Esophagus (tissue), 2 donors: ENCODE measurements around the gene SLC26A4. TPM values are rescaled to one million over a fixed set of nuclear protein-coding genes. Genes with fewer than 3 reads are reported as not detected.

Experiments
- H3K27ac ChIP-seq, 2 donors: one replicate each; pipeline ENCODE4 v1.5.1; 2013; ENCODE audit warnings: low read depth in 2 of 2, mild to moderate bottlenecking in 2 of 2, inconsistent platforms in 1 of 2, low read length in 1 of 2, moderate library complexity in 1 of 2
- H3K27me3 ChIP-seq, 2 donors: one replicate each; pipeline ENCODE4 v1.6.1; 2013; ENCODE audit warnings: low read length in 2 of 2, control low read depth in 1 of 2, mild to moderate bottlenecking in 1 of 2; ENCODE audit not compliant: insufficient read depth in 2 of 2, control insufficient read depth in 1 of 2
- H3K36me3 ChIP-seq, 2 donors: one replicate each; pipeline ENCODE4 v1.6.1; 2013; ENCODE audit warnings: low read length in 1 of 2; ENCODE audit not compliant: control insufficient read depth in 2 of 2, insufficient read depth in 2 of 2
- H3K4me1 ChIP-seq, 2 donors: one replicate each; pipeline ENCODE4 v1.6.1; 2013; ENCODE audit warnings: low read length in 1 of 2; ENCODE audit not compliant: control insufficient read depth in 2 of 2, insufficient read depth in 2 of 2
- H3K4me3 ChIP-seq, 2 donors: one replicate each; pipeline ENCODE4 v1.5.1; 2013; ENCODE audit warnings: low read length in 2 of 2, mild to moderate bottlenecking in 2 of 2, low read depth in 1 of 2, moderate library complexity in 1 of 2
- H3K9me3 ChIP-seq, 2 donors: one replicate each; pipeline ENCODE4 v1.6.1; 2013; ENCODE audit warnings: mild to moderate bottlenecking in 2 of 2, low read depth in 1 of 2, low read length in 1 of 2, moderate library complexity in 1 of 2; ENCODE audit not compliant: control insufficient read depth in 2 of 2, insufficient read depth in 1 of 2
- WGBS, 2 donors: extraction: QIAGEN DNeasy Blood & Tissue Kit; methylation state at CpG; one replicate each; pipeline ENCODE4 v1.1.7; 2013; 5-methylcytosine and 5-hydroxymethylcytosine counted together
- polyA plus RNA-seq, 2 donors: library from polyadenylated mRNA; stranded (reverse); fragments of 200-250 nt; gene quantifications; one replicate each; pipeline ENCODE4 v1.2.3, GENCODE V29; 2013
- donor health status: healthy with polysubstance abuse.
- donor health status: Bipolar disorder and iron deficiency.

SLC26A4 gene
- polyA plus RNA-seq, 2 donors: 0.02 to 0.06 TPM

DNA sequence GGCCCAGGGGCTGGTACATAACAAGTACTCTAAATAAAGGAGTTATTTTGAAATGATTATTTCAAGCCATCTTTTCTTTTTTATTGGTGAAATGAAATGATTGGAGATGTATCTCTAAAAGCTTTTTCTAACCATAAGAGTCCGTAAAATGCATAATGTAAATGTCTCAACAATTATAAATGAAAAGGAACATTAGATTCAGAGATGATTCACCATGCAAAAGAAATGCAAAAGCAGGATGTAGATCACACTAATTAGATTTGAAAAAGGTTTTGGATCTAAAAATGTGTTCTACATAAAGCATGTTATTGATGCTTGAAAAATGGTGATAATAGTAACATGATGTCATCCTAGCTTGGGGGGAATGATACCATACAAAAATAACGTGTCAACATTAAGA lies 15.6 kb downstream of the SLC26A4 start:
- no peaks in the 10 kb centered on the region for H3K4me1 ChIP-seq
- 67 to 70% methylated on average over 2 of the region's 2 CpGs for WGBS, 2 donors
- no peaks in the 10 kb centered on the region for H3K9me3 ChIP-seq
- no peak overlapping the region for H3K27ac ChIP-seq
- H3K4me3 ChIP-seq: no peak overlapping the region
- no peaks in the 10 kb centered on the region for H3K36me3 ChIP-seq
- no peaks in the 10 kb centered on the region for H3K27me3 ChIP-seq

DNA sequence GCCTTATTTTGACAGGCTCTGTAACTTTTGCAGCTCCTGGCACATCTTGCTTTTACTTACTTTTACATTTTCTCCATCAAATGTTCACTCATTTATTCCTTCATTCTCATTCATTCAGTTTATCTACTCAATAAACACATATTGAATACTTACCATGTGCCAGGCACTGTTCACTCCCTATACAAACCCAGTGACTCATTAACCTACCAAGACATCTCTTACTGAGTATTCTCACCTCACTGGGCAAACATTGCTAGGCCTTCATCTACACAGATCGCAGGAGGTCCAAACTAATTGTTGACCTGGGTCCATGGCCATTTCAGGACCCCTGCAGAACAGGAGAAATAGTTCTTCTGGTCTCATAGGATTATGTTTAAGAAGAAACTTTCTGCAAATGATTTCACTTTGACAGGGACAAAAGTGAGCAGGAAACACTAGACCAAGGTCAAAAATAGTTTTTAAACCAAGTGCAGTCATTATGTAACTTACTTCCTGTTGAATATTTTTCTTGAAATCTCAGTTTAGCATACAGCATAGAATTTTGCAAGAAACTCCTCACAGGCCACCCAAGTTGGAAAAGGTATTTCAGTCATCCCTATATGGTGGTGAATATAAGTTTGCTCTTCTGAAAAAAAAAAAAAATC lies 17.6 kb downstream of the SLC26A4 start:
- no peaks in the 10 kb centered on the region for H3K27me3 ChIP-seq
- no peaks in the 10 kb centered on the region for H3K36me3 ChIP-seq
- H3K9me3 ChIP-seq: no peaks in the 10 kb centered on the region
- no peaks in the 10 kb centered on the region for H3K4me1 ChIP-seq
- H3K4me3 ChIP-seq: no peak overlapping the region
- 88 to 89% methylated on average over 1 of the region's 1 CpG for WGBS, 2 donors
- H3K27ac ChIP-seq: no peak overlapping the region

DNA sequence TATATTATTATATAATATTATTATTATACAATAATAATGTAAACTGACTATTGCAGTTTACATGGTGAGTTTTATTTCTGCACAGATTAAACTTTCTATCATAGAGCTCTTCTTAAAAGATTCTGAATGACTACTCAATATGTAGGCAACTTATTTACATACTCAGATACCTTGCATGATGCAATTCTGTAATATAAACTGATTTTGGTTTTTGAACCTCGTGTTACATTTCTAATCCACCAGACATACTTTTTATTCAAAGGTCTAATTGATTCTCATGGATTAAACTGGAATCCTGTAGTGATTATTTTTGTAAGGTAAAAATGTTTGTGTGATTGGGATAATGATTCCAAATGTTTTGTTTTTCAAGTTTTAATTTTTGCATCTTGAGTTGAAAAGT lies 19.9 kb downstream of the SLC26A4 start:
- Histone ChIP-seq H3K27me3 (no peaks in the 10 kb centered on the region), H3K4me3 (no peak overlapping the region), H3K4me1 (no peaks in the 10 kb centered on the region), H3K36me3 (no peaks in the 10 kb centered on the region), H3K9me3 (no peaks in the 10 kb centered on the region), H3K27ac (no peak overlapping the region)
- 57 to 73% methylated on average over 1 of the region's 1 CpG for WGBS, 2 donors

DNA sequence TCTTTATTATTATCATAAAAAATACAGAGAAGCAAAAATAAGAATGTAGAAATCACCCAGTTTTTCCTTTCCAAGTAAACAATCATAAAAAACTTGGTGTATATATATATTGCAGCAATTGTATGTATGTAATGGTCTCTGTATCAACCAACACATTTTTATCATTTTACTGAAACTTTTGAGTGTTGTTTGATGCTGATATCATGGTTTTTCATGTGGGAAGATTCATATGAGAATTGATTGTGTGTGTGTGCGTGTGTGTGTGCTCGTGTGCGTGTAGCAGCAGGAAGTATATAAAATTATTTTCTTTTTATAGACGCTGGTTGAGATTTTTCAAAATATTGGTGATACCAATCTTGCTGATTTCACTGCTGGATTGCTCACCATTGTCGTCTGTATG lies 22.3 kb downstream of the SLC26A4 start:
- 90 to 91% methylated on average over 5 of the region's 5 CpGs for WGBS, 2 donors

DNA sequence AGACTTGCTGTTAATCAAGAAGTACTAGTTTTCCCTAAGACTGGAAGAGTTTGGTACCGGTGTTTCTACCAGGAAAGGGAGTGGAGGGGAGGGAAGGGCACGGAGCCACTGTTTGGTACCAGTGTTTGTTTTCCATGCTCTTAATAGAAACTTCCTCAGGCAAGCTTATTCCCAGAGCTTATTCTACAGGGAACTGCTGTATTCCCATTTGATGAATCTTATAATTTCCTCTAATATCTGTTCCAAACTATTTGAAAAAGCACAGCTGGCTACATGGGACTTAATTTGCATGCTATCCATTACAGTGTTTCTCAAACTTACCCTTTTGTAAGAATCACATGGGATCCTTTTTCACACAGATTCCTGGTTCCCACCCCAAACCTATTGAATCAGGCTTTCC lies 23.7 kb downstream of the SLC26A4 start:
- Histone ChIP-seq H3K4me1 (no peaks in the 10 kb centered on the region), H3K4me3 (no peak overlapping the region), H3K9me3 (no peaks in the 10 kb centered on the region), H3K36me3 (no peaks in the 10 kb centered on the region), H3K27ac (no peak overlapping the region), H3K27me3 (no peaks in the 10 kb centered on the region)
- 55 to 62% methylated on average over 2 of the region's 2 CpGs for WGBS, 2 donors

More for the DNA sequence above, 22.3 kb downstream of the SLC26A4 start:
- H3K4me3 ChIP-seq: no peak overlapping the region
- H3K4me1 ChIP-seq: no peaks in the 10 kb centered on the region
- no peaks in the 10 kb centered on the region for H3K9me3 ChIP-seq
- no peak overlapping the region for H3K27ac ChIP-seq
- no peaks in the 10 kb centered on the region for H3K27me3 ChIP-seq
- H3K36me3 ChIP-seq: no peaks in the 10 kb centered on the region

DNA sequence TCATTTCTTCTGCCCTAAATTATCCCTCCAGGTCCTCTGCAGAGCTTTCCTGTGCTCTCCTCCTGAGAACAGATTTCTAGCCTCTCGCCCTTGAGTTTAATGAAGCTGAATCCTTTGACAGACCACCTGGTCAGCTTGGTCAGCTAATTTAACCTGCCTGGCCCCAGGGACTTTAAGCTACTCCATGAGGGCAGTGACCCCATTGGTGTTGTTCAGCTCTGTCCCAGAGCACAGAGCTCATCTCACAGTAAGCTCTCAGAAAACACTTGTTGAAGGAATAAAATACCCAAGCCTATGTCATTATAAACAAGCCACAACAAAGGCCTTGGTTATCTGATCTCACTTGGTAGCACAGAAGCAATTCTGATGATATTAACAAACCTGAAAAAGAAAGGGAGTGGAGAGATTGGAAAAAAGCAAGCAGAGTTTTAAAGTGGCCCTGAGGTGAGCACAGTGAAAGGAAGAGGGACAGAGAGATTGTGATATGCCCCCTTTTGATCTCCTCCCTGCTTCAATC lies 24.4 kb downstream of the SLC26A4 start:
- H3K9me3 ChIP-seq: no peaks in the 10 kb centered on the region
- H3K27ac ChIP-seq: no peak overlapping the region
- H3K27me3 ChIP-seq: no peaks in the 10 kb centered on the region
- no peaks in the 10 kb centered on the region for H3K4me1 ChIP-seq
- no peaks in the 10 kb centered on the region for H3K36me3 ChIP-seq
- 99 to 100% methylated on average over 1 of the region's 1 CpG for WGBS, 2 donors
- no peak overlapping the region for H3K4me3 ChIP-seq

DNA sequence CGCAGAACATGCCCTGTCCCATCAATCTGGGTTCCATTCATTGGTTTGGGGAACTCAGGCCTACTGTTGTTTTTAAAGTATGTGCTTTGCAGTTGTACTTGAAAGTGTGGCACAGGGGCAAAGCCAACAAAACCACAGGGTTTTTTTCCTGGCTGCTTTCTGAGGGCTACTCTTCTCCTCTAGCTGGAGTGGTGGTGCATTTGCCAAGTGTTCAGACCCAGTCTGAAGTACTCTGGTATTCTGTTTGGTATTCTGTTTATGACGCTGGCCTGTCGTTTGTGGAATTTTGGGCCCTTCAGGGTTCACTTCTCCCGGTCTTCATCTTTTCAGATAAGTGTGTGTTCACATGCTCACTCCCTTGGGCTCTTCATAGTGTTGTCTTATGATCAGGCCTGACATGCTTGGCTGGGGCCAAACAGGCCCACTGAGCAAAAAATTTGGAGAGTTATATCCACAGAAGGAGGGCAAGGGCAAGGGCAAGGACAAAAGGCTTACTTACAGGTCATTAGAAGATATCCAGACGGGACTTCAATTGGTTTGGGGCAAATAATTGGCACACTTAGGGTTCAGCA lies 26.3 kb downstream of the SLC26A4 start:
- no peaks in the 10 kb centered on the region for H3K27me3 ChIP-seq
- H3K4me3 ChIP-seq: no peak overlapping the region
- 93 to 96% methylated on average over 5 of the region's 5 CpGs for WGBS, 2 donors
- H3K27ac ChIP-seq: no peak overlapping the region
- no peaks in the 10 kb centered on the region for H3K4me1 ChIP-seq
- no peaks in the 10 kb centered on the region for H3K36me3 ChIP-seq
- H3K9me3 ChIP-seq: no peaks in the 10 kb centered on the region

DNA sequence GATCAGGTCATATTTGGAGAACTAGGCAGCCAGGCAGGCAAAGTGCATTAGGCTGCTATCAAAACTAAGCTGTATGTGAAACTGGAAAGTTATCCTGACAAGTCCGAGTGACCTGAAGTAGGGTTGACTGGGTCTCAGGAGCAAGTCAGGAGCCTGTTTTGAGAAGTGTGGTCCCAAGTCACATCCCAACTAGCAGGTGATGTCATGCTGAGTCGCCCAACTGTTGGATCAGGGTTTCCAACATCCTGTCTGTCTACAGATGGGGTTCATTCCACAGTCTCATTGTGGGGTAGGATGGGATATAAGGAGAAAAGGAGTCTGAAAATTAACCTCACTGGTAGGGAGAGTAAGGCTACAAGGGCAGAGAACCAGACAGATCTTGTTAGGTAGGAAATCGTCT lies 27.0 kb downstream of the SLC26A4 start:
- Histone ChIP-seq H3K27me3 (no peaks in the 10 kb centered on the region), H3K9me3 (no peaks in the 10 kb centered on the region), H3K27ac (no peak overlapping the region), H3K4me1 (no peaks in the 10 kb centered on the region), H3K36me3 (no peaks in the 10 kb centered on the region), H3K4me3 (no peak overlapping the region)
- WGBS, 2 donors: 63 to 72% methylated on average over 3 of the region's 3 CpGs

DNA sequence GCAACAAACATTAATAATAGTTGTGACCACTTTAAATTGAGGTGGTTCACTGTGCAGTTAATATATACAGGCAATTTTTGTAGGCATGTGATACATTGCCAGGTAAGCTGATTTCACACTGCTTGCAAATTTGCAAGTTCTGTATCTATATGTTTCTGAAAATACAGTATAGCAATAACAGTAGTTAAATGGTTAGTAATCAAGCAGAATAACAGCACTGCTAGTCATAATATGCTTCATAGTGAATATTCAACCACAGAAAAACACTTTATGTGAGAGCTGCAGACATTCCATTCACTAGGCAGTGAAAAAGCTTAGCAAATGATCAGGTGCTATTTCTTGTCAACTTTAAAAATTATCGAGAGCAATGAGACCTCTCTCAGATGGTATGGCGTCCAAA lies 28.9 kb downstream of the SLC26A4 start:
- Histone ChIP-seq H3K36me3 (no peaks in the 10 kb centered on the region), H3K4me3 (no peak overlapping the region), H3K27ac (no peak overlapping the region), H3K9me3 (no peaks in the 10 kb centered on the region), H3K27me3 (no peaks in the 10 kb centered on the region), H3K4me1 (no peaks in the 10 kb centered on the region)
- WGBS, 2 donors: 95 to 97% methylated on average over 2 of the region's 2 CpGs

DNA sequence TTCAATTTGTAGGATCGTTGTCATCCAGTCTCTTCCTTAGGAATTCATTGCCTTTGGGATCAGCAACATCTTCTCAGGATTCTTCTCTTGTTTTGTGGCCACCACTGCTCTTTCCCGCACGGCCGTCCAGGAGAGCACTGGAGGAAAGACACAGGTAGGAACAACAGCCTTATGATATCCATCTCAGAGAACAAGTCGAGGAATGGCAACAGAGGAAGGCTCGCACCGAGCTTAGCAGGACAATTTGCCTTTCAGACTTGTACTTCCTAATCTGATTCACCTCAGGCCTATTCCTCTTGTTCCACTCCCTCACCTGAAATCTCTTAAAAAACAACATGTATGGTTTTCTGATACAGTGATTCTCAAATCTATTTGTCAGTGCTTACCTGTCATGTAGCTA lies 29.5 kb downstream of the SLC26A4 start:
- no peaks in the 10 kb centered on the region for H3K9me3 ChIP-seq
- 87 to 90% methylated on average over 7 of the region's 7 CpGs for WGBS, 2 donors
- H3K27ac ChIP-seq: no peak overlapping the region
- H3K27me3 ChIP-seq: no peaks in the 10 kb centered on the region
- no peaks in the 10 kb centered on the region for H3K4me1 ChIP-seq
- no peaks in the 10 kb centered on the region for H3K36me3 ChIP-seq
- H3K4me3 ChIP-seq: no peak overlapping the region
